GM23338 (cell line): ENCODE results near the gene TNFAIP8L1. TPM values are rescaled to one million over a fixed set of nuclear protein-coding genes. Genes with fewer than 3 reads are reported as not detected.

ENCODE experiments used
- ATAC-seq: fragments of 200-7000 bp; cut with Tn5 transposase; 3 replicates; pipeline ENCODE4 v1.9.1; 2020
- DNase-seq: peaks from one replicate; pipeline ENCODE4 v3.0.0-alpha.2; 2015; ENCODE audit warnings: low spot score
- H2AFZ ChIP-seq: fragments of 200-600 bp; sonication (generic); 2 replicates; pipeline ENCODE4 v1.8.0; 2016; ENCODE audit warnings: antibody characterized with exemption, mild to moderate bottlenecking, moderate library complexity
- H3F3A ChIP-seq: fragments of 200-600 bp; sonication (generic); replicated peaks from 2 replicates; pipeline ENCODE4 v1.8.0; 2017; ENCODE audit warnings: antibody characterized with exemption, mixed run types, low read depth
- H3K27ac ChIP-seq: fragments of 200-600 bp; sonication (generic); 2 replicates; pipeline ENCODE4 v1.6.1; 2016; ENCODE audit warnings: low read depth
- H3K27me3 ChIP-seq: fragments of 200-600 bp; sonication (generic); 2 replicates; pipeline ENCODE4 v1.8.0; 2016; ENCODE audit warnings: mild to moderate bottlenecking, mixed run types, moderate library complexity; ENCODE audit not compliant: insufficient read depth
- H3K36me3 ChIP-seq: fragments of 200-600 bp; sonication (generic); 2 replicates; pipeline ENCODE4 v1.8.0; 2016; ENCODE audit warnings: mild to moderate bottlenecking; ENCODE audit not compliant: insufficient read depth
- H3K4me1 ChIP-seq: fragments of 200-600 bp; sonication (generic); 2 replicates; pipeline ENCODE4 v1.8.0; 2016; ENCODE audit warnings: mild to moderate bottlenecking, moderate library complexity; ENCODE audit not compliant: insufficient read depth
- H3K4me2 ChIP-seq: fragments of 200-600 bp; sonication (generic); 2 replicates; pipeline ENCODE4 v1.7.1; 2017; ENCODE audit warnings: mixed run types
- H3K4me3 ChIP-seq: fragments of 200-600 bp; sonication (generic); 2 replicates; pipeline ENCODE4 v1.6.1; 2016; ENCODE audit warnings: mixed run types
- H3K79me2 ChIP-seq: fragments of 200-600 bp; sonication (generic); replicated peaks from 2 replicates; pipeline ENCODE4 v1.8.0; 2017; ENCODE audit warnings: mild to moderate bottlenecking; ENCODE audit not compliant: insufficient read depth
- H3K9me2 ChIP-seq: fragments of 200-600 bp; sonication (generic); 2 replicates; pipeline ENCODE4 v1.8.0; 2017; ENCODE audit not compliant: insufficient read depth
- H4K20me1 ChIP-seq: fragments of 200-600 bp; sonication (generic); replicated peaks from 2 replicates; pipeline ENCODE4 v1.8.0; 2017; ENCODE audit warnings: mild to moderate bottlenecking; ENCODE audit not compliant: insufficient read depth
- H3K27ac Mint-ChIP-seq: 2 replicates; pipeline ENCODE4 v1.8.0; 2020; ENCODE audit warnings: inconsistent platforms, mild to moderate bottlenecking, moderate library complexity, mixed read lengths
- H3K27me3 Mint-ChIP-seq: 3 replicates; pipeline ENCODE4 v1.8.0; 2022; ENCODE audit warnings: low read depth, mild to moderate bottlenecking, moderate library complexity, mixed read lengths, inconsistent platforms; ENCODE audit not compliant: insufficient read depth, poor library complexity
- H3K36me3 Mint-ChIP-seq: 3 replicates; pipeline ENCODE4 v1.8.0; 2021; ENCODE audit warnings: low read depth, mild to moderate bottlenecking, inconsistent platforms, moderate library complexity, mixed read lengths
- H3K4me1 Mint-ChIP-seq: 3 replicates; pipeline ENCODE4 v1.8.0; 2020; ENCODE audit warnings: mild to moderate bottlenecking, inconsistent platforms, mixed read lengths
- H3K4me3 Mint-ChIP-seq: 3 replicates; pipeline ENCODE4 v1.8.0; 2021; ENCODE audit warnings: moderate library complexity, mild to moderate bottlenecking, inconsistent platforms, mixed read lengths
- H3K9me3 Mint-ChIP-seq: 3 replicates; pipeline ENCODE4 v1.8.0; 2020; ENCODE audit warnings: moderate library complexity, mild to moderate bottlenecking, inconsistent platforms, mixed read lengths
- CREB1 ChIP-seq: fragments of 250-450 bp; sonication (Bioruptor Pico); IDR thresholded peaks from 2 replicates; pipeline ENCODE4 v1.5.0; 2020; ENCODE audit warnings: low read depth, mild to moderate bottlenecking, moderate library complexity
- CTCF ChIP-seq, 2 experiments: fragments of 200-600 bp in 1 of 2; sonication (generic) in 1 of 2; conservative IDR thresholded peaks; 2 replicates each; pipeline versions ENCODE4 v1.5.1 to v1.6.1; 2016 to 2017; ENCODE audit warnings: antibody characterized with exemption in 2 of 2, low read depth in 2 of 2, mild to moderate bottlenecking in 2 of 2, moderate library complexity in 1 of 2
- EZH2phosphoT487 ChIP-seq: fragments of 200-600 bp; sonication (generic); IDR thresholded peaks from one replicate; pipeline ENCODE4 v1.8.1; 2018; ENCODE audit warnings: antibody characterized with exemption; ENCODE audit not compliant: unreplicated experiment
- POLR2AphosphoS5 ChIP-seq: IDR thresholded peaks from 2 replicates; pipeline ENCODE4 v1.6.1; 2016; ENCODE audit warnings: antibody characterized with exemption, low read depth
- ZNF114 ChIP-seq: fragments of 250-450 bp; sonication (Bioruptor Pico); IDR thresholded peaks from 2 replicates; pipeline ENCODE4 v1.5.0; 2020; ENCODE audit warnings: mild to moderate bottlenecking, moderate library complexity
- ZNF462 ChIP-seq: fragments of 250-450 bp; sonication (Bioruptor Pico); IDR thresholded peaks from 2 replicates; pipeline ENCODE4 v1.5.0; 2020; ENCODE audit warnings: mild to moderate bottlenecking, moderate library complexity
- polyA plus RNA-seq: library from polyadenylated mRNA; unstranded; fragments of >200 nt; fragmentation: Nextera tagmentation; extraction: Ambion mirVana; gene quantifications from 2 replicates; pipeline ENCODE4 v1.2.1, GENCODE V29; 2016
- total RNA-seq: library from RNA; depleted of rRNA; stranded (reverse); fragments of >200 nt; shearing (Covaris generic); gene quantifications from 2 replicates; pipeline ENCODE4 v1.2.3, GENCODE V29; 2014

TNFAIP8L1 gene
- total and polyA plus RNA-seq, 2 experiments from 2014 or later, result 2.7 to 4.1 TPM

- Mint-ChIP-seq H3K27me3 (peaks cover 26% of the 10 kb centered on the region), H3K4me1 (peaks cover 9% of the 10 kb centered on the region), H3K27ac (no peak overlapping the region), H3K9me3 (no peaks in the 10 kb centered on the region; the same call in 2 of the 3 replicates), H3K4me3 (peak overlapping the region; percentile 75), H3K36me3 (no peaks in the 10 kb centered on the region; the same call in 2 of the 3 replicates)
- no peaks in the 10 kb centered on the region for H3K79me2 ChIP-seq
- H3K4me3 ChIP-seq, result peak overlapping the region; percentile 86
- peak overlapping the region; percentile 97 for H2AFZ ChIP-seq
- no peak overlapping the region for H3K27ac ChIP-seq
- H3K4me1 ChIP-seq, result peaks cover 5% of the 10 kb centered on the region; the same call in 1 of the 2 replicates
- no peaks in the 10 kb centered on the region for H3K36me3 ChIP-seq
- H3F3A ChIP-seq, result peaks cover 11% of the 10 kb centered on the region
- ATAC-seq (peak; percentile 1; the same call in 2 of the 3 replicates), DNase-seq (peak; percentile 49)
- TF ChIP-seq EZH2phosphoT487, result no peak
- H3K27me3 ChIP-seq, result peaks cover 18% of the 10 kb centered on the region
- H3K4me2 ChIP-seq, result peak overlapping the region; percentile 96
- H4K20me1 ChIP-seq, result no peaks in the 10 kb centered on the region
- no peaks in the 10 kb centered on the region for H3K9me2 ChIP-seq
These were observed 3.6 kb upstream of the TNFAIP8L1 start for GRCh38 chr19:4635754-4636116.

- ATAC-seq (peak; percentile 60), DNase-seq (peak; percentile 79)
- H3K36me3 ChIP-seq, result no peaks in the 10 kb centered on the region
- H3K4me2 ChIP-seq, result peak overlapping the region; percentile 96
- H3K27ac ChIP-seq, result no peak overlapping the region
- H2AFZ ChIP-seq, result peak overlapping the region; percentile 97
- no peaks in the 10 kb centered on the region for H3K79me2 ChIP-seq
- peaks cover 11% of the 10 kb centered on the region for H3F3A ChIP-seq
- Mint-ChIP-seq H3K27ac (no peak overlapping the region), H3K4me1 (peaks cover 9% of the 10 kb centered on the region), H3K9me3 (no peaks in the 10 kb centered on the region; the same call in 2 of the 3 replicates), H3K27me3 (peaks cover 27% of the 10 kb centered on the region), H3K4me3 (peak overlapping the region; percentile 75), H3K36me3 (no peaks in the 10 kb centered on the region; the same call in 2 of the 3 replicates)
- TF ChIP-seq CTCF (conservative IDR thresholded peaks at IDR 0.05; ENCODE audit: low read depth in 2 of 2) (peak; percentile 66 to 88), CREB1 (CRISPR knock-in tag) (no peak), POLR2AphosphoS5 (peak; percentile 52; the same call in 1 of the 2 replicates)
- no peaks in the 10 kb centered on the region for H3K9me2 ChIP-seq
- peaks cover 5% of the 10 kb centered on the region; the same call in 1 of the 2 replicates for H3K4me1 ChIP-seq
- H4K20me1 ChIP-seq, result no peaks in the 10 kb centered on the region
- H3K27me3 ChIP-seq, result peaks cover 18% of the 10 kb centered on the region
- H3K4me3 ChIP-seq, result peak overlapping the region; percentile 86
These were observed 3.1 kb upstream of the TNFAIP8L1 start for GRCh38 chr19:4636151-4636717.

GRCh38 chr19:4636761-4637160 is 2.6 kb upstream of the TNFAIP8L1 start:
- Histone ChIP-seq H3F3A (peaks cover 11% of the 10 kb centered on the region), H3K36me3 (no peaks in the 10 kb centered on the region), H3K27me3 (peaks cover 18% of the 10 kb centered on the region), H3K9me2 (no peaks in the 10 kb centered on the region), H3K27ac (no peak overlapping the region), H3K4me1 (peaks cover 5% of the 10 kb centered on the region; the same call in 1 of the 2 replicates), H2AFZ (peak overlapping the region; percentile 92), H3K4me2 (peak overlapping the region; percentile 96), H4K20me1 (no peaks in the 10 kb centered on the region), H3K4me3 (peak overlapping the region; percentile 86; the same call in 1 of the 2 replicates), H3K79me2 (no peaks in the 10 kb centered on the region)
- peak overlapping the region; percentile 64 for H3K4me3 Mint-ChIP-seq
- DNase-seq (peak; percentile 34), ATAC-seq (no peak; the same call in 2 of the 3 replicates)
- peaks cover 28% of the 10 kb centered on the region for H3K27me3 Mint-ChIP-seq
- H3K9me3 Mint-ChIP-seq, result no peaks in the 10 kb centered on the region; the same call in 2 of the 3 replicates
- H3K4me1 Mint-ChIP-seq, result peaks cover 9% of the 10 kb centered on the region
- no peaks in the 10 kb centered on the region; the same call in 2 of the 3 replicates for H3K36me3 Mint-ChIP-seq
- H3K27ac Mint-ChIP-seq, result no peak overlapping the region
- TF ChIP-seq ZNF114 (CRISPR knock-in tag), result no peak
- TF ChIP-seq ZNF462 (CRISPR knock-in tag), result no peak
